T-helper 2 cell treated with Interferon-gamma antibody and Interleukin-4, amounts not matched to agents 100 ng/mL and 5 ng/mL, for 36 hours (primary cell): ENCODE data around the gene CAMK2G. TPM values are rescaled to one million over a fixed set of nuclear protein-coding genes. Genes with fewer than 3 reads are reported as not detected.

Experiments used
- intact Hi-C: fragments of 100-400 bp; cut with micrococcal nuclease; formaldehyde crosslinking; loops from one replicate; pipeline ENCODE4 v1.15.1; 2023
- total RNA-seq: library from RNA; stranded (reverse); gene quantifications from 2 replicates; pipeline ENCODE4 v1.2.3, GENCODE V29; 2022

The CAMK2G gene
- total RNA-seq, 1 donor from 2014 or later, result 52.5 TPM

- intact Hi-C loops, result no loop called here
These were observed 94.7 kb downstream of the CAMK2G start for GRCh38 chr10:73779539-73780197.

GRCh38 chr10:73779018-73779417, 95.3 kb downstream of the CAMK2G start:
- intact Hi-C loops, result no loop called here

GRCh38 chr10:73774637-73775036, 99.7 kb downstream of the CAMK2G start:
- intact Hi-C loops, result loop anchor here (5.0 kb wide), 2 partner anchors 38 to 522 kb away; partner anchors contain the start of genes MRPS16 and NDST2

GRCh38 chr10:73773152-73773879, 101.0 kb downstream of the CAMK2G start:
- intact Hi-C loops, result loop anchor here (5.0 kb wide), 2 partner anchors 39 to 521 kb away; partner anchors contain the start of genes MRPS16 and NDST2

- intact Hi-C loops, result loop anchor here (1.0 to 5.0 kb wide), 7 partner anchors 9 to 520 kb away; partner anchors contain the start of genes MRPS16, NDST2, SEC24C and ZSWIM8
These were observed 101.8 kb downstream of the CAMK2G start for GRCh38 chr10:73772281-73773151.

GRCh38 chr10:73771722-73772280, 102.6 kb downstream of the CAMK2G start:
- intact Hi-C loops, result loop anchor here (1.0 to 5.0 kb wide), 7 partner anchors 10 to 520 kb away; partner anchors contain the start of genes MRPS16, NDST2, SEC24C and ZSWIM8

GRCh38 chr10:73769396-73769795, 105.0 kb downstream of the CAMK2G start:
- intact Hi-C loops, result no loop called here

- intact Hi-C loops, result no loop called here
These were observed 105.5 kb downstream of the CAMK2G start for GRCh38 chr10:73768881-73769280.

- intact Hi-C loops, result no loop called here
These were observed 109.3 kb downstream of the CAMK2G start for GRCh38 chr10:73765066-73765465.

GRCh38 chr10:73763343-73763742, 111.0 kb downstream of the CAMK2G start:
- intact Hi-C loops, result no loop called here

GRCh38 chr10:73762915-73763314, 111.4 kb downstream of the CAMK2G start:
- intact Hi-C loops, result no loop called here

Other genes with a start within 250 kb of the CAMK2G start
- not detected in 2 replicates for gene MYOZ1, start 233.1 kb downstream of the CAMK2G start, total RNA-seq
- 0.09 TPM in 1 of 2 replicates, not detected in the other for gene SYNPO2L, start 218.5 kb downstream of the CAMK2G start, total RNA-seq
- gene AGAP5, start 176.4 kb downstream of the CAMK2G start, total RNA-seq, result 12.1 and 12.2 TPM in 2 replicates
- gene SEC24C, start 130.2 kb downstream of the CAMK2G start, total RNA-seq, result 116 and 119 TPM in 2 replicates
- gene CHCHD1, start 92.5 kb downstream of the CAMK2G start, total RNA-seq, result 30.1 and 31.9 TPM in 2 replicates
- gene ZSWIM8, start 88.9 kb downstream of the CAMK2G start, total RNA-seq, result 57.9 and 60.6 TPM in 2 replicates
- 51.1 and 54.1 TPM in 2 replicates for gene NDST2, start 63.0 kb downstream of the CAMK2G start, total RNA-seq
- 4.5 and 4.8 TPM in 2 replicates for gene PLAU, start 36.6 kb upstream of the CAMK2G start, total RNA-seq
- gene VCL, start 123.6 kb upstream of the CAMK2G start, total RNA-seq, result 60.4 and 64.1 TPM in 2 replicates